Measurements from ENCODE around the gene DAB1. TPM values are rescaled to one million over a fixed set of nuclear protein-coding genes. Genes with fewer than 3 reads are reported as not detected.

The DAB1 gene
- total RNA-seq, 6 experiments from 2014 or later, result 0.76 to 1.9 (median 1.1) TPM

DNA sequence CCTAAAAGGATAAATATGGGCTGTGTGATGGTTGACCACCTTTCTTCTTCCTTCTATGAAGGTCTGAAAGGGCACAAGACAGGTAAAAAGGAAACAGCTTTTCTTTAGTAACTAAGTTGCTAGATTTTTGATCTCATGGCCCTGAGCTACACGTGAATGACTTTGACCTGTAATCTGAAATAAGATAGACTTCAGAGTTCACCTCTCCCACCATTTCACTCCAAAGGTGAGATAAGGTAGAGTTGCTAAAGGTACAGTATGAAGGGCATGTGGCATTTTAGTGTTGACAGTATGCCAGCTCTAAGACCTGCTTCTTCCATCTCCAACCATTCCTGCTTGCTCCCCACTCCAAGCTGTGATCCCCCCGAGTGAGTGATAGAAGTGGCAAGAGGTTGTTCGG lies 432.3 kb downstream of the DAB1 start:
- H3K27ac ChIP-seq, result no peak overlapping the region
- ATAC-seq, result no peak

DNA sequence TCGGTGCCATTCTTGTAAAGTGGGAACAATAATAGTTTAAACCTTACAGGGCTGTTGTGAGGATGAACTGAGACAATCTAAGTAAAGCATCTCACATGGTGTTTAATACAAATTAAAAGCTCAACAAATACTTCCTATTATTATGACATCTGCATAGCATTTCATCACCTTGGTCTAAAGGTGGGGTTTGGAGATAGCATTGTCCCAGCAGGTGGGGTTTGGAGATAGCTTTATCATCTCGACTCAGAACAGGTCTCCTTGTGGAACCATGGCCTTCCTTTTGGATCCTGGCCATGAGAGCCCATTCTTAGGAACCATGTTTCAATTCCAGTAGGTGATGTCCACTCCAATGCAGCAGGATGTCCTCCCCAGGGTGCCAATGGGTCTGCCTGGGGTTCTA lies 437.5 kb downstream of the DAB1 start:
- no peaks in the 10 kb centered on the region for H3K9me3 ChIP-seq
- TF ChIP-seq, protein P1, sequence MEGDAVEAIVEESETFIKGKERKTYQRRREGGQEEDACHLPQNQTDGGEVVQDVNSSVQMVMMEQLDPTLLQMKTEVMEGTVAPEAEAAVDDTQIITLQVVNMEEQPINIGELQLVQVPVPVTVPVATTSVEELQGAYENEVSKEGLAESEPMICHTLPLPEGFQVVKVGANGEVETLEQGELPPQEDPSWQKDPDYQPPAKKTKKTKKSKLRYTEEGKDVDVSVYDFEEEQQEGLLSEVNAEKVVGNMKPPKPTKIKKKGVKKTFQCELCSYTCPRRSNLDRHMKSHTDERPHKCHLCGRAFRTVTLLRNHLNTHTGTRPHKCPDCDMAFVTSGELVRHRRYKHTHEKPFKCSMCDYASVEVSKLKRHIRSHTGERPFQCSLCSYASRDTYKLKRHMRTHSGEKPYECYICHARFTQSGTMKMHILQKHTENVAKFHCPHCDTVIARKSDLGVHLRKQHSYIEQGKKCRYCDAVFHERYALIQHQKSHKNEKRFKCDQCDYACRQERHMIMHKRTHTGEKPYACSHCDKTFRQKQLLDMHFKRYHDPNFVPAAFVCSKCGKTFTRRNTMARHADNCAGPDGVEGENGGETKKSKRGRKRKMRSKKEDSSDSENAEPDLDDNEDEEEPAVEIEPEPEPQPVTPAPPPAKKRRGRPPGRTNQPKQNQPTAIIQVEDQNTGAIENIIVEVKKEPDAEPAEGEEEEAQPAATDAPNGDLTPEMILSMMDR (IDR thresholded peaks at IDR 0.05), result no peak
- TF ChIP-seq POLR2A (IDR thresholded peaks at IDR 0.05), result no peak
- H3K36me3 ChIP-seq, result no peaks in the 10 kb centered on the region
- H3K27ac ChIP-seq, result no peak overlapping the region
- no peak for ATAC-seq
- WGBS (ENCODE audit: insufficient coverage, low coverage, low lambda C conversion rate, missing lambda C conversion rate), result 87% methylated on average over 2 of the region's 2 CpGs
- intact Hi-C loops (cut with DNase I), result no loop called here
- no peaks in the 10 kb centered on the region for H3K27me3 ChIP-seq
- no peak overlapping the region for H3K4me3 ChIP-seq
- no peaks in the 10 kb centered on the region for H3K4me1 ChIP-seq
- DNase-seq, result no peak

More for the DNA sequence above, 432.3 kb downstream of the DAB1 start:
- Histone ChIP-seq H3K9me3 (no peaks in the 10 kb centered on the region), H3K27me3 (no peaks in the 10 kb centered on the region), H3K4me3 (no peak overlapping the region), H3K36me3 (no peaks in the 10 kb centered on the region), H3K4me1 (peaks cover 0 to 33% (median 4%) of the 10 kb centered on the region in 4 donors)
- intact Hi-C loops (cut with DNase I), result no loop called here
- TF ChIP-seq POLR2A (IDR thresholded peaks at IDR 0.05), result no peak
- TF ChIP-seq, protein P1 (IDR thresholded peaks at IDR 0.05), result no peak
- 69% methylated on average over 3 of the region's 3 CpGs for WGBS (ENCODE audit: insufficient coverage, low coverage, low lambda C conversion rate, missing lambda C conversion rate)
- no peak for DNase-seq

DNA sequence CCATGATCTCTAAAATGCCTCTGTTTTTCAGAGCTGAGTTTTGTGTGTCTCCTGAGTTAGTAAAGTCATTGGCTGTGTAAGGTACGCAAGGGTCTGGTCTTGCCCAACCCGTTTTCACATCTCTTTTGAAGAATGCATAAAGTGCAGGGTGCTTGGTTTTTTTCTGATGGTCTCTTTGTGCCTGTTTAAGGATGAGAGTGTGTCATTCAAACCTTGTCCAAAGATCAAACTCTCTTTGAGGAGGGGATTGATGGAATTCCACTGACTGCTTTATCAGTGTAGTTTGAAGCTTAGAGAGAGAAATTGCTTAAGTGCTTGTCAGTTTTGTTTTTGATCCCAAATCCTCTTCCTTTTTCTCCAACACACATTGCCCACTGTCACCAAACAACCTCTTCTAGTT lies 438.0 kb downstream of the DAB1 start:
- no peak for TF ChIP-seq POLR2A (IDR thresholded peaks at IDR 0.05)
- TF ChIP-seq, protein P1 (IDR thresholded peaks at IDR 0.05), result no peak
- Histone ChIP-seq H3K9me3 (no peaks in the 10 kb centered on the region), H3K4me3 (no peak overlapping the region), H3K36me3 (no peaks in the 10 kb centered on the region), H3K27ac (no peak overlapping the region), H3K27me3 (no peaks in the 10 kb centered on the region), H3K4me1 (no peaks in the 10 kb centered on the region)
- no peak for ATAC-seq
- intact Hi-C loops (cut with DNase I), result no loop called here
- DNase-seq, result no peak
- 80% methylated on average over 1 of the region's 2 CpGs for WGBS (ENCODE audit: insufficient coverage, low coverage, low lambda C conversion rate, missing lambda C conversion rate)

DNA sequence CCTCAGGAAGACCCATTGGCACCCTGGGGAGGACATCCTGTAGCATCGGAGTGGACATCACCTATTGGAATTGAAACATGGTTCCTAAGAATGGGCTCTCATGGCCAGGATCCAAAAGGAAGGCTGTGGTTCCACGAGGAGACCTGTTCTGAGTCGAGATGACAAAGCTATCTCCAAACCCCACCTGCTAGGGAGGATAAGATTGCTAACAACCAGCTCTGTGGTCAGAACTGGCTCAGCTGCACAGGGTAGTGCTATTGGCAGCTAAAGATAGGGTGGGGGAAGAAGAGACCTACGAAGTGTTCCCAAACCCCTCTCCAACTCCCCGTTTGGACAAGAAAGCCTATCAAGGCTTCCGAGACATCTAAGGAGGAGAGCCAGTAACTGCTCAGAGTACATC lies 440.4 kb downstream of the DAB1 start:
- intact Hi-C loops (cut with DNase I), result no loop called here
- DNase-seq (no peak), ATAC-seq (no peak)
- H3K27me3 ChIP-seq, result no peaks in the 10 kb centered on the region
- no peak overlapping the region for H3K27ac ChIP-seq
- TF ChIP-seq, protein P1 (IDR thresholded peaks at IDR 0.05), result no peak
- no peak for TF ChIP-seq POLR2A (IDR thresholded peaks at IDR 0.05)
- H3K36me3 ChIP-seq, result no peaks in the 10 kb centered on the region
- H3K4me3 ChIP-seq, result no peak overlapping the region
- no peaks in the 10 kb centered on the region for H3K4me1 ChIP-seq
- no peaks in the 10 kb centered on the region for H3K9me3 ChIP-seq
- 90% methylated on average over 2 of the region's 6 CpGs for WGBS (ENCODE audit: insufficient coverage, low coverage, low lambda C conversion rate, missing lambda C conversion rate)

All from right lobe of liver (tissue), 6 donors.